ENCODE data around the gene GFRA1.

GFRA1 gene

GRCh38 chr10:116272440-116273283 is at the start of gene GFRA1:
Gene GFRA1 (minus strand): TSS chr10:116273206. CDS start chr10:116272029, 1,177 bp downstream.
- DNase-seq (ENCODE audit: low spot score) = no peak

GRCh38 chr10:116316503-116316902 is 43.5 kb upstream of the GFRA1 start:
- FAIRE-seq (no peak), DNase-seq (ENCODE audit: low spot score) (no peak)

More at GRCh38 chr10:116272440-116273283, at the start of gene GFRA1:
- FAIRE-seq = no peak

GRCh38 chr10:116312548-116312947 is 39.5 kb upstream of the GFRA1 start:
- DNase-seq (ENCODE audit: low spot score) (no peak), FAIRE-seq (no peak)

DNA sequence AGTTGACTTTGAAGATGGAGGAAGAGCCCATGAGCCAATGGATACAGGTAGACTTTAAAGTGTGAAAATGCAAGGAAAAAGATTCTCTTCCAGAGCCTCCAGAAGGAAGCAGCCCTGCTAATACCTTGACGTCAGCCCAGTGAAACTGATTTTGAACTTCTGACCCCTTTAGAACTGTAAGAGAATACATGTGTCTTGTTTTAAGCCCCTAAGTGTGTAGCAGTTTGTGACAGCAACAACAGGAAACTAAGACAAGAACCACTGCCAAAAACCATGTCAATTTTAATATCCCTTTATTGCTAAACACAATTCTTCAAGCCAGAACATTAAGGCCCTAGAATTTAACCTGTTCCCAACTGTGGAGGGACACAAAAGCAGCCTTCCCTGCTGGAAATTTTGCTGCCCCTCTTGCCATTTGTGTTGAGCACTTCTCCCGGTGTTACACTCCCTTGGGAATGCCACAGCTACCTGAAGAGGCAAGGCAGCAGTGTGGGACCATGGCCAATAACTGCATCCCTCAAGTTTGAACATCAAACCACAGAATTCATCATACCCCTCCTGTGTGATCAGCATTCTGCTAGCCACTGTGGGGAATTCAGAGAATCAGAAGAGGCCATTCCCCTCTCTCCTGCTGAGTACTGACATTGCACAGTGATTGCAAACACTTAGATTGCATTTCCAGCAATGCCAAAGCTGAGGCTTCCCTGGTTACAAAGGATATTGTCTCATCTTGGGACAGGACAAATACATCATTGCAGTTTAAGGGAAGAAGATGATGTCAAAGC is 38.9 kb upstream of the GFRA1 start:
- FAIRE-seq = no peak
- DNase-seq (ENCODE audit: low spot score) = no peak

DNA sequence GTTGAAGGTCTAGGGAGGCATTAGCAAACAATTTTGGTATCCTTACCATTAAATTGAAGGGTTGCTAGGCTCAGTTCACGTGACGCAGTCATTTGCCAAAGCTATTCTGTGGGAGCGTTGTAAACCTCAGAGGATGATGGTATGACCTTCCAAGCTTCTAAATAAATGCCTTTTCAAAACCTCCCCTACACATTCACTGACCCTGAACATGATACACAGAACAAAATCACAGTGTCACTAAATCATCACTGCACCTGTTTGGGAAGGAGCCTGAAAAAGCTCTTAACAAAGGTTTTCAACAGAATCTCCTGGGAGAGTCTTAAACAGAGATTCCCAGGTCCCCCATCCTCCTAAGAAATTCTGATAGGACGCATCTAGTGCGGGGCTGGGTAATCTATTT is 38.0 kb upstream of the GFRA1 start:
- no peak for DNase-seq (ENCODE audit: low spot score)
- no peak for FAIRE-seq

GRCh38 chr10:116307455-116307854 is 34.4 kb upstream of the GFRA1 start:
- FAIRE-seq (no peak), DNase-seq (ENCODE audit: low spot score) (no peak)

DNA sequence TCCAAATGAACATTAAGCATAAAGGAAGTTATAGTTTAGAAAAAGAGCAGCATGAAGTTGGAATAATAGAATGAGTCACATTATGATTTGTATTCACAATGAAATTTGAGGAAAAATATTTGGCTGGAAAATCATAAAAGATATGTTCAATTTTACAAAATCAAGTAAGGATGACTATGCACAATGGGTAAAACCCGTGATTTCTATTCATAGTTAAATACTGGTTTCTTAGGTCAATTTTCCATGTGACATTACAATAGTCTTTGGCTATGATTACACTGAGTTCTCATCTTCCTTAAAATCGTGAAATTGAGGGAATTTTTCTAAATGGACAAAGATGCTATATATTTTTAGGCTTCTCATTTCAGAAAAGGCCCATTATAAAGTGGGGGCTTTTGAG is 33.8 kb upstream of the GFRA1 start:
- FAIRE-seq (no peak), DNase-seq (ENCODE audit: low spot score) (no peak)

- no peak for DNase-seq (ENCODE audit: low spot score)
- no peak for FAIRE-seq
Measured at GRCh38 chr10:116304923-116305322, 31.9 kb upstream of the GFRA1 start.

GRCh38 chr10:116300542-116300941 is 27.5 kb upstream of the GFRA1 start:
- DNase-seq (ENCODE audit: low spot score) (no peak), FAIRE-seq (no peak)

DNA sequence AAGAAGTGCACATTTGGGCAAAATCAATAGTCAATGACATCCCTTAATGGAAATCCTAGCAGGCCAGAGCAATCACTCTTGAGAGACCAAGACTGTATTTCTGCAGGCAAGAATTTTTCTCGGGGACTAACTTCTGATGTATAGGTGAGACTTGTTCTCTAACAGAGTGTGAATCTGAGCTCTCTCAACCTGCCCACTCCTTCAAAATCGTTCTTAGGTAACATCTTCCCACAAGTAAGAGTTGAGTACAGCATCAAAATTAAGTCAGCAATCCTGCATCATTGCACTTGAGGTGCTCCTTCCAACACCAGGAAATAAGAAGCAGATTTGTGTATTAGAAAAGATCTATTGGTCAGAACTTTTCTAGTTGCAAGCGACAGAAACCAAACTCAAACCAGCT is 25.6 kb upstream of the GFRA1 start:
- DNase-seq (ENCODE audit: low spot score) (no peak), FAIRE-seq (no peak)

DNA sequence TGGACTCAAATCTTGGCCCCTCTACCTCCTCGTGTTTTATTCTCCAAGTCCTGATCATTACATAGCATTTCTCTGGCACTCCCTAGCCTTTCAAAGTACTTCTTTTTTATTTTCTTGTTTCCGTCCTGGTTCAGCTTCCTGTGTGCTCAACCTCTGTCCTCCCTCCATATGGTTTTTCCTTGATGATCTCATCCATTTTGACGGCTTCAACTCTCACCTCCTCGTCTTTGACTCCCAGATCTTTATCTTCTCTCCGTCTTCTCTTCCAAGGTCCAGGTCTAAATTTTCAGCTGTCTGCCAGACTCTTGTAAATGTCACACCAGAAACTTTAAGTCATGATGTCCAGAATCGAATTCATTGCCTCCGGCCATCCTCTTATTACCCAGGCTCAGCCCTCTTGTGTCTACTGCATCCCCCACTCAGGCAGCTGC is 23.3 kb upstream of the GFRA1 start:
- DNase-seq (ENCODE audit: low spot score) (no peak), FAIRE-seq (no peak)

- FAIRE-seq = no peak
Measured at GRCh38 chr10:116292493-116292892, 19.5 kb upstream of the GFRA1 start.

GRCh38 chr10:116289652-116290051 is 16.6 kb upstream of the GFRA1 start:
- no peak for FAIRE-seq
- no peak for DNase-seq (ENCODE audit: low spot score)

More at GRCh38 chr10:116292493-116292892, 19.5 kb upstream of the GFRA1 start:
- DNase-seq (ENCODE audit: low spot score) = no peak

DNA sequence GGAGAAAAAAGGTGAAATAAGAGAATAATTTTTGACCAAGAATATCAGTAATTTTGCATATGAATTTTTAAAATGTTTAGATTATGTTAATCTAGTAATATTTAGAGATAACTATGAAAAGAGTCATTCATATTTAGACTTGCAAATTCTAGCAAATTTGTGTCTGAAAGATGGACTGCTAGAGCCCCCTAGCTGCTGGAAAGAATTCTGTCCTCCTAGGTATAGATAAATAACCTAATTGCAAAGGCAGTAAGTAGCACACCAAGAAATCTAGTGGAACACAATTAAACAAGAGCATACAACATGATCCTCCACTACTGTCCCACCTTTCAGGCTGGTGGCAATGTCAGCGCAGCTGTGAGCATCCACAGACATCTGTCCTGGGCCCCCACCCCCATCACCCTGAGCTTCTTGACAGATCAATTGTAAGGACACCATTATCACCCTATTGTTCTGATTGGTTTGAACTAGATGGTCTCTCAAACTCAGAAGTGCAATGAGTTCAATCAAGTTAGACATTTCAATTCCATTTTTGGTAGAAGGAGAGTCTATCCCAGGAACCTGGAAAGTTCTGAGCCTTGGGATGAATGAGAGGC is 15.0 kb upstream of the GFRA1 start:
- DNase-seq (ENCODE audit: low spot score) (peak; percentile 18), FAIRE-seq (no peak)

DNA sequence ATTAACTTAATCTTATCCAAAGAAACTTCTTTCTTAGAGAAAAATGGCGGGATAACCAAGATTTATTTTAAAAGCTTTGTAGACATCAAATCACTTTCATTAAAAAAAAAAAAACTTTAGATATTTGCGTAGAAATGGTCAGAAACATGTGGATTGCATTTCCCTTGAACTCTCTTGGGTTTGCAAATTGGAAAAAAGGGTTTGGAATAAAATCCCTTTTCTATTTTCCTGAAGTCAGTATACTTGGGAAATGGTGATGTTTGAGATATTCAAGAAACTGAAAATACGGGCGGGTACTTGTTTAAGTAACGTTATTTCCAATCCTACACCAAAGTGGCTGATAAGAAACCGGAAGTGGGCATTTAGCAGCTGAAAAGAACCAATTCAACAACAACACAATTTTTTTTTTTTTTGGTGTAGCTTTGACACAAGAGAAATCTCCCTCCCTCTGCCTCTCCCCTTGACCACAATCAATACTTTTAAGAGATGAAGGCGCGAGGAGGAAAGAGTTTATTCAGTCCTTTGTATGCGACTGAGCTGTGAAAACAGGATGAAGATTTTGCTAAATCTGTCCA is 13.7 kb upstream of the GFRA1 start:
- DNase-seq (ENCODE audit: low spot score) = no peak
- no peak for FAIRE-seq

- DNase-seq (ENCODE audit: low spot score) (no peak), FAIRE-seq (no peak)
Measured at GRCh38 chr10:116281775-116282174, 8.8 kb upstream of the GFRA1 start.

DNA sequence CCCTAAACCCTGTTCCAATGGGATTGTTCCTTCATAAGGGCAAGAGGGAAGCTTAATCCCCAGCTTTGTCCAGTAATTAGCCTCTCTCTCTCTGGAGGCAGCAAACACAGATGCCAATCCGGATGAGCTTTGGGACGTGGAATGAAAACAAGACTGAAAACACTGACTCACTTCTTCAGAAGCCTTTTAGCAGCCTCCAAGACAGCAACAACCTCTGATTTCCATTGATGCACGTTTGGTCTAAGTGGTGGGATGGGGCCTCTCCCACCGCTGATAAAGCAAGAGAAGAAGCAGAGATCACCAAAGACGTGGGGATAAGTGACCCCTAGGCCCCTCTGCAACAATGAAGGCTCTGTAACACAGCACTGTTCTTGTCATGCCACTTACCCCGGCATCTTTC is 5.8 kb upstream of the GFRA1 start:
- FAIRE-seq = no peak
- no peak for DNase-seq (ENCODE audit: low spot score)

GRCh38 chr10:116276981-116277380 is 4.0 kb upstream of the GFRA1 start:
- FAIRE-seq (no peak), DNase-seq (ENCODE audit: low spot score) (no peak)

DNA sequence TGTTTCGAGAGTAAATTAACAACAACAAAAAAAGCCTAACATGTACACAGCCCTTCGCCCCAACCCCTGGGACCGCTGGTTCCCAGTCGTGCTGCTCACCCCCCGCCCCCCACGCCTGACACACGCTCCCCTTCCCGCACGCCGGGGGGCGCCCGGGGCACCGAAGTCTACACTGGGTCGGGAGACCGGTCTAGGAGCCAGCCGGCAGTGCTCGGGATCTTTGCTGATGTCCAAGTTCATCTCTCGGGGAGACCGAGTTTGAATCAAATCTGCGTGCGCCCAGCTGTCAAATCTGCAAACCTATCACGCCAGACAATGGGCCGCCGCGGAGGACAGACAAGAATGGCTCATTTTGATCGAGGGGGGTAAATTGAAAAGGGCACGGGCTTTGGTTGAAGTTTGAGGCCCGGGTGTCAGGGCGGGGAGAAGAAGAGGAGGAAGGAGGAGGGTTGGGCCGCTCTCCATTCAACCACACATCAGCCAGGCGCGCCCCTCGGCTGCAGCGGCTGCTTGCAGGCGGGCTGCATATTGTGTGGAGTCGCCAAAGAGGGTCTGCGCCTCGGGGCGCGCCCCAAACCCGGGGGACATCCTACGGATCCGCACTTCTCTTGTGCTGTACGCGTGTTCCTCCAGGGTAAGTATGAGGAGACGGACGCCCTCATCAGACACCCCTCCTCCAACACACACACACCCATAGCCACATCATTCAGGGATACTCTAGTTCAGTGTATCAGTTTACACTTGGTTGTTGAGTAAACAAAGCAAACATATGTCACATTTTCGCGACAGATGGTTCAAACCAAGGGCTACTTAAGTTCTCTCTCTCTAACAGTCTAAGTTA is 1.3 kb upstream of the GFRA1 start:
- no peak for FAIRE-seq
- DNase-seq (ENCODE audit: low spot score) = no peak

DNA sequence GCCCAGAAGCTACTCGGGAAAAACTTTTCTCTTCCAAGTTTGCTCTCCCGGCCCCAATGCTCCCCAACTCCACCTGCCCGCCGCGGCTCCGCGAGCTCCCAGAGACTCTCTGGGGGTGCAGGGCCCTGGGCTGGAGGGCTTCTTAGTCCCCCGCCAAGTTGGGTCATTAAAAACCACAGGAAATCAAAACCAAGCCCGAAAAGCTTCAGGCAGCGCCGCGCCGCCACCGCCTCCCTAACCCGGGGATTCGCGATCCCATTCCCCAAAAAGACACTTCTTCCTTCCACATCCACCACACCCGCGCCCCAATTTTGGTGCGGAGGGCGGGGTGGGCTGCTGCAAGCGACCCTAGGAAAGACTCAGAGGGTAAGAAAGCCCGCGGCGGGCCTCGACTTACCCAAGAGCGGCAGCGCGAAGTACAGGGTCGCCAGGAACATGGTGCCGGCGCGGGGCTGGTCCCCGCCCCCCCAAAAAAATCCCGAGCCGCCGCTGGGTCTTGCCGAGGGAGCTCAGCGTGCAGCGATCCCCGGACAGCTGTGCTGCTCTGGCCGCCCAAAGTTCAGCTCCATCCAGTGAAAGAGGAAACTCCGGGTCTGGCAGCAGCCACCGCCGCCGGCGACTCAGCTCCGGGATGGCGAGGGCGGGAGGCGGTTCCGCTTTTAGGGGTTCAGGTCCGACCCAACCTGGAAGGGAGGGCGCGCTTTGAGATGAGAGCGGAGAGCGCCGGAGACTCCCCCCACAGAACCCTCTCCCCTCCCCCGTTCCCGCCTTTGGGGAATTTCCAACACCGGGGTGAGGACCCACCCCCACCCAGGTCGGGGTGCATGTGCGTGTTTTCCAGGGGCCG is 1.2 kb downstream of the GFRA1 start:
- DNase-seq (ENCODE audit: low spot score) = no peak
- no peak for FAIRE-seq
